Lung (tissue), 12 donors: Measurements from ENCODE around the gene STRIP2. TPM values are rescaled to one million over a fixed set of nuclear protein-coding genes. Genes with fewer than 3 reads are reported as not detected.
"Not testable (repeated sequence)": the region's sequence is repeated elsewhere in the genome, so short reads cannot be mapped to it uniquely, and the experiment has no call there.

Experiments used
- ATAC-seq: fragments of 200-7000 bp; cut with Tn5 transposase; one replicate; pipeline ENCODE4 v1.9.1; 2020; ENCODE audit warnings: moderate number of reproducible peaks; ENCODE audit not compliant: insufficient read depth, low FRiP score
- DNase-seq, 3 donors: peaks; one replicate each; pipeline ENCODE4 v3.0.0-alpha.2; 2013 to 2017
- H3K27ac ChIP-seq, 2 donors: one replicate each; pipeline ENCODE4 v1.5.1; 2013; ENCODE audit warnings: mild to moderate bottlenecking in 2 of 2, moderate library complexity in 2 of 2, control low read depth in 1 of 2, inconsistent platforms in 1 of 2, low read depth in 1 of 2, low read length in 1 of 2
- H3K27me3 ChIP-seq, 3 donors: one replicate each; pipeline ENCODE4 v1.5.1; 2013; ENCODE audit warnings: low read length in 2 of 3; ENCODE audit not compliant: control insufficient read depth in 3 of 3, insufficient read depth in 3 of 3
- H3K36me3 ChIP-seq, 4 donors: one replicate each; pipeline ENCODE4 v1.5.1; 2013; ENCODE audit warnings: low read length in 4 of 4, mild to moderate bottlenecking in 1 of 4, moderate library complexity in 1 of 4; ENCODE audit not compliant: control insufficient read depth in 4 of 4, insufficient read depth in 4 of 4
- H3K4me1 ChIP-seq, 5 donors: one replicate each; pipeline ENCODE4 v1.5.1; 2013; ENCODE audit warnings: low read length in 5 of 5, mild to moderate bottlenecking in 2 of 5, moderate library complexity in 1 of 5; ENCODE audit not compliant: control insufficient read depth in 5 of 5, insufficient read depth in 5 of 5
- H3K4me3 ChIP-seq: one replicate; pipeline ENCODE4 v1.5.1; 2013; ENCODE audit warnings: mild to moderate bottlenecking, control low read depth, moderate library complexity
- H3K9ac ChIP-seq, 2 donors: one replicate each; pipeline ENCODE4 v1.5.1; 2013; ENCODE audit warnings: low read length in 2 of 2, control low read depth in 1 of 2; ENCODE audit not compliant: insufficient read depth in 1 of 2
- H3K9me3 ChIP-seq, 4 donors: one replicate each; pipeline ENCODE4 v1.5.1; 2013; ENCODE audit warnings: low read length in 3 of 4, mild to moderate bottlenecking in 1 of 4, moderate library complexity in 1 of 4; ENCODE audit not compliant: control insufficient read depth in 4 of 4, insufficient read depth in 3 of 4
- WGBS, 2 donors: extraction: QIAGEN DNeasy Blood & Tissue Kit; methylation state at CpG; one replicate each; pipeline ENCODE4 v1.1.7; 2013; 5-methylcytosine and 5-hydroxymethylcytosine counted together
- polyA plus RNA-seq, 2 donors: library from polyadenylated mRNA; stranded (reverse); fragments of 200-250 nt; gene quantifications; one replicate each; pipeline ENCODE4 v1.2.1, GENCODE V29; 2013
- total RNA-seq, 2 donors: library from RNA; depleted of rRNA in 1 of 2; stranded (reverse); fragments of >200 nt in 1 of 2; gene quantifications; one replicate each; pipeline ENCODE4 v1.2.1, GENCODE V29; 2014 to 2021
- TF ChIP-seq, protein P1 (sequence below): IDR thresholded peaks from 2 replicates; pipeline ENCODE4 v1.5.1; 2012; ENCODE audit warnings: mild to moderate bottlenecking; ENCODE audit errors: control extremely low read depth, extremely low read depth
- donor health status: control.
- donor health status: control.
- donor health status: Bipolar disorder and iron deficiency.
- donor health status: healthy.
- donor health status: DM: yes; HTN: yes; CAD: no.

STRIP2 gene
- total and polyA plus RNA-seq, 4 donors: 1.1 to 2.1 (median 1.7) TPM

DNA sequence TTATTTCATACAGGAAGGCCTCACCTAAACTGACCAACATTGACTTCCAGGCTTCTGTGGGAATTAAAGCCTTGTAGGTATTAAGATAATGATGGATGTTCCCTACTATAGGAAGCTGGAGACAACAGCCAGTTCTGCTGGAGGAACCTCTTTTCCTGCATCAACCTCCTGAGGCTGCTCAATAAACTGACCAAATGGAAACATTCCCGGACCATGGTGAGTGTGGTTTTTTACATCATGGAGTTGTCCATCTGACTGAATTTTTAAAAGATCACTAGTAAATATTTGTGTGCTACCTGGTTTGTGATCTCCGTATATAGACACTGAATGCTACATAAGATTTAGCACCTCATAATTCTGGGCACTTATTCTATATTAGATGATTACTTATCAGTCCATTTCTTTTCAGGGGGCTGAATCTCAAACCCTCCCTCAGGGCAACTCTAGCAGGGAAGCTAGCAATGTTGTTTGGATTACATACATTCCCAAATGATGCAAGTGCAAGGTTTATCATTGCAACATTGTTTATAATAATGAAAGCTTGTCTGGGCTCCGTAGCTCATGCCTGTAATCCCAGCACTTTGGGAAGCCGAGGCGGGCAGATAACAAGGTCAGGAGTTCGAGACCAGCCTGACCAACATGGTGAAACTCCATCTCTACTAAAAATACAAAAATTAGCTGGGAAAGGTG, 46.6 kb downstream of the STRIP2 start:
- DNase-seq (no peak), ATAC-seq (no peak)
- no peaks in the 10 kb centered on the region for H3K9me3 ChIP-seq
- no peak overlapping the region for H3K4me3 ChIP-seq
- WGBS, 2 donors: 86 to 88% methylated on average over 6 of the region's 6 CpGs
- H3K36me3 ChIP-seq: peaks cover 0 to 12% (median under 1%) of the 10 kb centered on the region in 4 donors
- no peak overlapping the region for H3K9ac ChIP-seq
- no peaks in the 10 kb centered on the region for H3K4me1 ChIP-seq
- H3K27ac ChIP-seq: no peak overlapping the region
- H3K27me3 ChIP-seq: no peaks in the 10 kb centered on the region
- TF ChIP-seq, protein P1, sequence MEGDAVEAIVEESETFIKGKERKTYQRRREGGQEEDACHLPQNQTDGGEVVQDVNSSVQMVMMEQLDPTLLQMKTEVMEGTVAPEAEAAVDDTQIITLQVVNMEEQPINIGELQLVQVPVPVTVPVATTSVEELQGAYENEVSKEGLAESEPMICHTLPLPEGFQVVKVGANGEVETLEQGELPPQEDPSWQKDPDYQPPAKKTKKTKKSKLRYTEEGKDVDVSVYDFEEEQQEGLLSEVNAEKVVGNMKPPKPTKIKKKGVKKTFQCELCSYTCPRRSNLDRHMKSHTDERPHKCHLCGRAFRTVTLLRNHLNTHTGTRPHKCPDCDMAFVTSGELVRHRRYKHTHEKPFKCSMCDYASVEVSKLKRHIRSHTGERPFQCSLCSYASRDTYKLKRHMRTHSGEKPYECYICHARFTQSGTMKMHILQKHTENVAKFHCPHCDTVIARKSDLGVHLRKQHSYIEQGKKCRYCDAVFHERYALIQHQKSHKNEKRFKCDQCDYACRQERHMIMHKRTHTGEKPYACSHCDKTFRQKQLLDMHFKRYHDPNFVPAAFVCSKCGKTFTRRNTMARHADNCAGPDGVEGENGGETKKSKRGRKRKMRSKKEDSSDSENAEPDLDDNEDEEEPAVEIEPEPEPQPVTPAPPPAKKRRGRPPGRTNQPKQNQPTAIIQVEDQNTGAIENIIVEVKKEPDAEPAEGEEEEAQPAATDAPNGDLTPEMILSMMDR: no peak

- 96 to 98% methylated on average over 6 of the region's 6 CpGs for WGBS, 2 donors
- H3K9me3 ChIP-seq, ATAC-seq, H3K27me3 ChIP-seq, H3K4me3 ChIP-seq, H3K4me1 ChIP-seq, DNase-seq, H3K27ac ChIP-seq, H3K9ac ChIP-seq: not testable (repeated sequence)
- H3K36me3 ChIP-seq: peaks cover 0 to 12% (median under 1%) of the 10 kb centered on the region in 4 donors
These were observed 47.1 kb downstream of the STRIP2 start for GRCh38 chr7:129481376-129481775.

- Histone ChIP-seq H3K9ac (no peak overlapping the region), H3K27ac (no peak overlapping the region), H3K36me3 (peaks cover 0 to 12% (median under 1%) of the 10 kb centered on the region in 4 donors), H3K4me3 (no peak overlapping the region), H3K27me3 (no peaks in the 10 kb centered on the region), H3K9me3 (no peaks in the 10 kb centered on the region), H3K4me1 (no peaks in the 10 kb centered on the region)
- 95 to 97% methylated on average over 8 of the region's 8 CpGs for WGBS, 2 donors
- DNase-seq (no peak), ATAC-seq (no peak)
- TF ChIP-seq, protein P1: no peak
These were observed 48.5 kb downstream of the STRIP2 start for GRCh38 chr7:129482781-129483180.

DNA sequence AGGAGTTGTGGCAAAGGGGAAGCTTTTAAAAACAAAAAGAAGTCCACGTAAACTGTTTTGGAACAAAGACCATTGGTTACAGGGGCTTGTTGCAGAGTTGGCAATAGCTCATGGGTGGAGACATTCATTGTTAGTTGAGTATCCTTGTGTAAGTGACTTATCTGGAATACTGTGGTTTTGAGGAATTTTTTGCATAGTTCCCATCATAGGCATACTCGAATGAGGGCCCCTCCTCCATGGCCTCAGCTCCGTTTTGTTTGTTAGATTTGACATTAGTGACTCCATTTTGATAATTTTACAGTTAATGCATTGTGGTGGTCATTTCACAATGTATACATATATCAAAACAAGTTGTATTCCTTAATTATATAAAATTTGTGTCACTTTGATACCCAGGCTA, 55.3 kb downstream of the STRIP2 start:
- DNase-seq (no peak), ATAC-seq (no peak)
- Histone ChIP-seq H3K4me3 (no peak overlapping the region), H3K9ac (no peak overlapping the region), H3K36me3 (peaks cover 0 to 2% (median 0%) of the 10 kb centered on the region in 4 donors), H3K27ac (no peak overlapping the region), H3K9me3 (no peaks in the 10 kb centered on the region), H3K4me1 (no peaks in the 10 kb centered on the region), H3K27me3 (no peaks in the 10 kb centered on the region)
- TF ChIP-seq, protein P1: no peak
- 70 to 76% methylated on average over 3 of the region's 3 CpGs for WGBS, 2 donors
